Measurements from ENCODE around the gene P2RX4. TPM values are rescaled to one million over a fixed set of nuclear protein-coding genes. Genes with fewer than 3 reads are reported as not detected.

The P2RX4 gene
- total RNA-seq, 1 experiment from 2014 or later = 40.4 TPM

- no peak overlapping the region for H3K4me3 ChIP-seq (ENCODE audit: low read depth, low read length)
- TF ChIP-seq CTCF (IDR thresholded peaks at IDR 0.05; ENCODE audit: insufficient read depth in 1 of 2, low read depth in 1 of 2, low read length in 1 of 2, severe bottlenecking in 1 of 2, unreplicated experiment in 1 of 2) = no peak
- H3K4me1 ChIP-seq = no peaks in the 10 kb centered on the region
- no peaks in the 10 kb centered on the region for H3K9me3 ChIP-seq
- Mint-ChIP-seq H3K27me3 (ENCODE audit: insufficient read depth, unreplicated experiment) (no peaks in the 10 kb centered on the region), H3K27ac (ENCODE audit: unreplicated experiment) (no peak overlapping the region), H3K9me3 (ENCODE audit: unreplicated experiment) (no peaks in the 10 kb centered on the region), H3K4me3 (ENCODE audit: unreplicated experiment) (no peak overlapping the region), H3K36me3 (ENCODE audit: insufficient read depth, unreplicated experiment) (peaks cover 63% of the 10 kb centered on the region), H3K4me1 (ENCODE audit: low read depth, unreplicated experiment) (no peaks in the 10 kb centered on the region)
- no peaks in the 10 kb centered on the region; the same call in 1 of the 2 replicates for H3K36me3 ChIP-seq (ENCODE audit: control insufficient read depth, insufficient read depth, low read length)
- CTCF ChIA-PET = no interaction called here
- no peaks in the 10 kb centered on the region for H3K27me3 ChIP-seq (replicated peaks; ENCODE audit: control insufficient read depth, insufficient read depth, low read length)
- intact Hi-C loops (cut with micrococcal nuclease; ENCODE audit: unreplicated experiment) = no loop called here
- no TSS peak for BruUV-seq (replicated peaks)
- POLR2A ChIA-PET = no interaction called here
- DNase-seq = no peak
Measured at GRCh38 chr12:121236776-121237175, 26.8 kb downstream of the P2RX4 start.

GRCh38 chr12:121237415-121237814 lies 27.5 kb downstream of the P2RX4 start:
- H3K36me3 Mint-ChIP-seq (ENCODE audit: insufficient read depth, unreplicated experiment) = peaks cover 58% of the 10 kb centered on the region
- H3K27ac Mint-ChIP-seq (ENCODE audit: unreplicated experiment) = no peak overlapping the region
- no peak for TF ChIP-seq CTCF (IDR thresholded peaks at IDR 0.05; ENCODE audit: insufficient read depth in 1 of 2, low read depth in 1 of 2, low read length in 1 of 2, severe bottlenecking in 1 of 2, unreplicated experiment in 1 of 2)
- ChIA-PET POLR2A (no interaction called here), CTCF (no interaction called here)
- H3K4me3 ChIP-seq (ENCODE audit: low read depth, low read length) = no peak overlapping the region
- H3K27me3 Mint-ChIP-seq (ENCODE audit: insufficient read depth, unreplicated experiment) = no peaks in the 10 kb centered on the region
- H3K9me3 Mint-ChIP-seq (ENCODE audit: unreplicated experiment) = no peaks in the 10 kb centered on the region
- DNase-seq = no peak
- no peaks in the 10 kb centered on the region for H3K4me1 Mint-ChIP-seq (ENCODE audit: low read depth, unreplicated experiment)
- no peaks in the 10 kb centered on the region; the same call in 1 of the 2 replicates for H3K36me3 ChIP-seq (ENCODE audit: control insufficient read depth, insufficient read depth, low read length)
- H3K9me3 ChIP-seq = no peaks in the 10 kb centered on the region
- no TSS peak for BruUV-seq (replicated peaks)
- intact Hi-C loops (cut with micrococcal nuclease; ENCODE audit: unreplicated experiment) = no loop called here
- H3K4me1 ChIP-seq = no peaks in the 10 kb centered on the region
- H3K27me3 ChIP-seq (replicated peaks; ENCODE audit: control insufficient read depth, insufficient read depth, low read length) = no peaks in the 10 kb centered on the region
- H3K4me3 Mint-ChIP-seq (ENCODE audit: unreplicated experiment) = no peak overlapping the region

GRCh38 chr12:121238086-121238485 lies 28.2 kb downstream of the P2RX4 start:
- Histone ChIP-seq H3K4me1 (no peaks in the 10 kb centered on the region), H3K4me3 (ENCODE audit: low read depth, low read length) (no peak overlapping the region), H3K27me3 (replicated peaks; ENCODE audit: control insufficient read depth, insufficient read depth, low read length) (no peaks in the 10 kb centered on the region), H3K36me3 (ENCODE audit: control insufficient read depth, insufficient read depth, low read length) (no peaks in the 10 kb centered on the region; the same call in 1 of the 2 replicates), H3K9me3 (no peaks in the 10 kb centered on the region)
- no peak for DNase-seq
- CTCF ChIA-PET = interaction anchor here (1.4 kb wide), 1 partner anchor 12 kb away, joined by 3 read pairs; no protein-coding TSS in a partner anchor
- Mint-ChIP-seq H3K36me3 (ENCODE audit: insufficient read depth, unreplicated experiment) (peaks cover 51% of the 10 kb centered on the region), H3K27me3 (ENCODE audit: insufficient read depth, unreplicated experiment) (no peaks in the 10 kb centered on the region), H3K4me3 (ENCODE audit: unreplicated experiment) (no peak overlapping the region), H3K4me1 (ENCODE audit: low read depth, unreplicated experiment) (no peaks in the 10 kb centered on the region), H3K27ac (ENCODE audit: unreplicated experiment) (no peak overlapping the region), H3K9me3 (ENCODE audit: unreplicated experiment) (no peaks in the 10 kb centered on the region)
- BruUV-seq (replicated peaks) = no TSS peak
- POLR2A ChIA-PET = no interaction called here
- intact Hi-C loops (cut with micrococcal nuclease; ENCODE audit: unreplicated experiment) = no loop called here
- no peak for TF ChIP-seq CTCF (IDR thresholded peaks at IDR 0.05; ENCODE audit: insufficient read depth in 1 of 2, low read depth in 1 of 2, low read length in 1 of 2, severe bottlenecking in 1 of 2, unreplicated experiment in 1 of 2)
